ENCODE data around the gene NTM. TPM values are rescaled to one million over a fixed set of nuclear protein-coding genes. Genes with fewer than 3 reads are reported as not detected.

NTM gene
- total RNA-seq, 3 donors from 2014 or later, result 0.66 to 9.0 (median 1.0) TPM

- Histone ChIP-seq H3K4me1 (no peaks in the 10 kb centered on the region), H3K36me3 (no peaks in the 10 kb centered on the region), H3K27me3 (no peaks in the 10 kb centered on the region), H3K27ac (no peak overlapping the region), H3K4me3 (no peak overlapping the region), H3K9me3 (no peaks in the 10 kb centered on the region)
- intact Hi-C loops (cut with DNase I; ENCODE audit: low total_unique reads), result no loop called here
- no peak for TF ChIP-seq POLR2AphosphoS5 (IDR thresholded peaks at IDR 0.05)
- no peak for TF ChIP-seq CTCF (IDR thresholded peaks at IDR 0.05)
- no peak for TF ChIP-seq POLR2A (IDR thresholded peaks at IDR 0.05)
- no peak for DNase-seq (ENCODE audit: low spot score in 2 of 2)
These were observed 662.6 kb downstream of the NTM start for GRCh38 chr11:132033051-132033450.

GRCh38 chr11:132035228-132035627 is 664.8 kb downstream of the NTM start:
- Histone ChIP-seq H3K4me1 (no peaks in the 10 kb centered on the region), H3K27me3 (no peaks in the 10 kb centered on the region), H3K9me3 (no peaks in the 10 kb centered on the region), H3K36me3 (no peaks in the 10 kb centered on the region), H3K27ac (no peak overlapping the region), H3K4me3 (no peak overlapping the region)
- TF ChIP-seq POLR2AphosphoS5 (IDR thresholded peaks at IDR 0.05), result no peak
- TF ChIP-seq CTCF (IDR thresholded peaks at IDR 0.05), result no peak
- no peak for TF ChIP-seq POLR2A (IDR thresholded peaks at IDR 0.05)
- no peak for DNase-seq (ENCODE audit: low spot score in 2 of 2)
- intact Hi-C loops (cut with DNase I; ENCODE audit: low total_unique reads), result no loop called here

GRCh38 chr11:132035766-132036165 is 665.4 kb downstream of the NTM start:
- Histone ChIP-seq H3K36me3 (no peaks in the 10 kb centered on the region), H3K27me3 (no peaks in the 10 kb centered on the region), H3K4me3 (no peak overlapping the region), H3K27ac (no peak overlapping the region), H3K4me1 (no peaks in the 10 kb centered on the region), H3K9me3 (no peaks in the 10 kb centered on the region)
- intact Hi-C loops (cut with DNase I; ENCODE audit: low total_unique reads), result no loop called here
- TF ChIP-seq POLR2AphosphoS5 (IDR thresholded peaks at IDR 0.05) (no peak), CTCF (IDR thresholded peaks at IDR 0.05) (no peak), POLR2A (IDR thresholded peaks at IDR 0.05) (no peak)
- DNase-seq (ENCODE audit: low spot score in 2 of 2), result no peak

- no peaks in the 10 kb centered on the region for H3K4me1 ChIP-seq
- no peak overlapping the region for H3K27ac ChIP-seq
- no peaks in the 10 kb centered on the region for H3K27me3 ChIP-seq
- no peak for DNase-seq (ENCODE audit: low spot score in 2 of 2)
- no peak overlapping the region for H3K4me3 ChIP-seq
- no peaks in the 10 kb centered on the region for H3K36me3 ChIP-seq
- intact Hi-C loops (cut with DNase I; ENCODE audit: low total_unique reads), result no loop called here
- no peaks in the 10 kb centered on the region for H3K9me3 ChIP-seq
- no peak for TF ChIP-seq POLR2A (IDR thresholded peaks at IDR 0.05)
- no peak for TF ChIP-seq POLR2AphosphoS5 (IDR thresholded peaks at IDR 0.05)
- no peak for TF ChIP-seq CTCF (IDR thresholded peaks at IDR 0.05)
These were observed 665.8 kb downstream of the NTM start for GRCh38 chr11:132036220-132036619.

GRCh38 chr11:132036746-132037466 is 666.5 kb downstream of the NTM start:
- intact Hi-C loops (cut with DNase I; ENCODE audit: low total_unique reads), result no loop called here
- Histone ChIP-seq H3K4me1 (no peaks in the 10 kb centered on the region), H3K27me3 (no peaks in the 10 kb centered on the region), H3K4me3 (no peak overlapping the region), H3K9me3 (no peaks in the 10 kb centered on the region), H3K36me3 (no peaks in the 10 kb centered on the region), H3K27ac (no peak overlapping the region)
- TF ChIP-seq POLR2A (IDR thresholded peaks at IDR 0.05), result no peak
- no peak for TF ChIP-seq CTCF (IDR thresholded peaks at IDR 0.05)
- no peak for TF ChIP-seq POLR2AphosphoS5 (IDR thresholded peaks at IDR 0.05)
- no peak for DNase-seq (ENCODE audit: low spot score in 2 of 2)

Data from breast epithelium (tissue), 4 donors.